Spleen (tissue), 7 donors: ENCODE measurements around the gene PHEX.

Source experiments
- POLR2A ChIP-seq, 3 donors: fragments of 450-650 bp; IDR thresholded peaks; one replicate each; pipeline ENCODE4 v1.5.1; 2017; ENCODE audit warnings: antibody characterized with exemption in 3 of 3, mild to moderate bottlenecking in 1 of 3
- POLR2AphosphoS5 ChIP-seq, 3 donors: sonication (generic); formaldehyde crosslinking; IDR thresholded peaks; one replicate each; pipeline ENCODE4 v1.5.1; 2017; ENCODE audit warnings: antibody characterized with exemption in 3 of 3
- TF ChIP-seq, protein P1 (sequence below), 11 experiments: fragments of 200-600 bp in 7 of 11; fragments of 450-650 bp in 4 of 11; sonication (generic) in 4 of 11; IDR thresholded peaks in 8 of 11; conservative IDR thresholded peaks in 3 of 11; 1 replicate in 7 of 11; 2 replicates in 4 of 11; pipeline versions ENCODE4 v1.4.0 to v1.8.0; 2016 to 2021; ENCODE audit warnings: antibody characterized with exemption in 11 of 11, inconsistent platforms in 4 of 11, mild to moderate bottlenecking in 1 of 11
- donor health status: DM: no; HTN: no; CAD: no; lungs with moderate emphysema.
- donor health status: DM: no; HTN: no; CAD: no.
- donor health status: DM: no; HTN: no; CAD: no.

- TF ChIP-seq, protein P1, sequence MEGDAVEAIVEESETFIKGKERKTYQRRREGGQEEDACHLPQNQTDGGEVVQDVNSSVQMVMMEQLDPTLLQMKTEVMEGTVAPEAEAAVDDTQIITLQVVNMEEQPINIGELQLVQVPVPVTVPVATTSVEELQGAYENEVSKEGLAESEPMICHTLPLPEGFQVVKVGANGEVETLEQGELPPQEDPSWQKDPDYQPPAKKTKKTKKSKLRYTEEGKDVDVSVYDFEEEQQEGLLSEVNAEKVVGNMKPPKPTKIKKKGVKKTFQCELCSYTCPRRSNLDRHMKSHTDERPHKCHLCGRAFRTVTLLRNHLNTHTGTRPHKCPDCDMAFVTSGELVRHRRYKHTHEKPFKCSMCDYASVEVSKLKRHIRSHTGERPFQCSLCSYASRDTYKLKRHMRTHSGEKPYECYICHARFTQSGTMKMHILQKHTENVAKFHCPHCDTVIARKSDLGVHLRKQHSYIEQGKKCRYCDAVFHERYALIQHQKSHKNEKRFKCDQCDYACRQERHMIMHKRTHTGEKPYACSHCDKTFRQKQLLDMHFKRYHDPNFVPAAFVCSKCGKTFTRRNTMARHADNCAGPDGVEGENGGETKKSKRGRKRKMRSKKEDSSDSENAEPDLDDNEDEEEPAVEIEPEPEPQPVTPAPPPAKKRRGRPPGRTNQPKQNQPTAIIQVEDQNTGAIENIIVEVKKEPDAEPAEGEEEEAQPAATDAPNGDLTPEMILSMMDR (IDR thresholded peaks at IDR 0.05 in 8 of 11, conservative IDR thresholded peaks at IDR 0.05 in 3 of 11), result no peak
- no peak for TF ChIP-seq POLR2A (IDR thresholded peaks at IDR 0.05)
- TF ChIP-seq POLR2AphosphoS5 (IDR thresholded peaks at IDR 0.05), result no peak
Measured at GRCh38 chrX:22056235-22056634, 24.1 kb downstream of the PHEX start.
